HG02981 (cell line): ENCODE measurements around the gene LDB2.

ENCODE experiments used
- ATAC-seq: cut with Tn5 transposase; IDR thresholded peaks from one replicate; pipeline ENCODE4 v1.9.1; 2021; ENCODE audit warnings: mild to moderate bottlenecking, moderate library complexity; ENCODE audit not compliant: unreplicated experiment

Gene LDB2

DNA sequence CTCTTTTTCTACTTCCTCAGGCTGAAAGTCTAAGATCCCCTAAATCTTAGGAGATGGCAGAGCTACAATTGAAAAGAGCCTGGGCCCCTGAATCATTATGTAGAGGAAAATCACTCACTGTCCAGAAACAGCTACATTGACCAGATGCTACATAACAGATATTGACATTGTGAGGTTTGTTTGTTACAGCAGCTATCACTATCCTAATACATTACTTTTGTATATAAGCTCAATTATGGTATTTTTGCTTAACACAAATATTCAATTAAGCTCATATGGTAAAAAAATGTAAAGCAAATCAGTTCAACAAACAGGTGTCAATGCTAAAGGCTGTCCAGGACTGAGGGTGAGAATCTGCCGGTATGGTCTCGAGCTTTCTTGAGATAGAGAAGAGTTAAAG, 89.4 kb downstream of the LDB2 start:
- ATAC-seq: no peak

DNA sequence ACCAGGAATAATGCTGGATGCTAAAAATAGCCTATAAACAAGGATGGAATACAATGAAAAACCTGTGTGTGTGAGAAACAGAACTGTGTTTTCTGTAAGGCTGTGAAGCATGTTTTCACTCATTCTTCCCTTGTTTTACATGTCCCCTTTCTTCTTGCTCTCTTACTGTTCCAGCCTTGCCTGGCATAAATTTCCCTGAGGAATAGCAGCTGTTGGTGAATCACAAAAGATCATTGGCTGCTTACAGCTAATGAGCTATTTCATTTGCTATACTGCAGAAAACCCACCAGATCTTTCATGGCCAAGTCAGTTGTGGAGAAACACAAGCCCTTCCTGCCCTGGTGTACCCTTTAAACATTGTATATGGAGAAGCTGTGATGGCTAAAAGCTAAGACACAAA, 91.1 kb downstream of the LDB2 start:
- no peak for ATAC-seq

DNA sequence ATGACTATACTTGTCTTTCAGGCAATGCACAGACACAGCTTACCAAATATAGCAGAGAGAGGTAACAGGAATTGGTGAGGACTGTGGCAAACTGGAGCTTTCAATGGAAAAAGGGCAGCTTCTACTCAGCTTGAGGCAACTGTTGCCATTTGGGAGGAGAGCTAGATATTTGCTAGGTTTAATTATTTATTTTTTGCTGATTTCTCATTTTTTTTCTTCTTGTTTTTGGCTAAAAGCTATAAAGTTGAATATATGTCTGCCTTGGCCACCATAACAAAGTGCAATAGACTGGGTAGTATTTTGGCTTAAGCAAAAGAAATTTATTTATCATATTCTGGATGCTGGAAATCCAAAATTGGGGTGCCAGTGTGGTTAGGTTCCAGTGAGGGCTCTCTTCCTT, 93.9 kb downstream of the LDB2 start:
- ATAC-seq: no peak

DNA sequence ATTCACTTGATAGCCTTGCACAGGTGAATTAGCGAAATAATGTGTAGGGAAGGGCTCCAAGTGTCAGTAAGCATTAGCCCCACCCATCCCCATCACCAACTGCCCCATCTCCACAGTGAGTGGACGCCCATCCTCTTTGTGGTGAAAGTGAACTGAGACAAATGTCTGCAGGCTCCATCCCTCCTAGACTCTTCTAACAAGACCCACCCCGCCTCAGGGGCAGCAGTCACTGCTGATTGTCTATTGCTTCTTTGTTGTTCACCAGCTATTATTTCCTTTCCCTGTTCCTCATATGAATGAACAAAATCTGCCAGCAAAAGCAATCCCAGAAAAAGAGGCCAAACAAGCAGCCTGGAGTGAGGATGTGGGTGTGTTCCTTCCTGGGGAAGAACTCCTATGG, 96.4 kb downstream of the LDB2 start:
- ATAC-seq: no peak

DNA sequence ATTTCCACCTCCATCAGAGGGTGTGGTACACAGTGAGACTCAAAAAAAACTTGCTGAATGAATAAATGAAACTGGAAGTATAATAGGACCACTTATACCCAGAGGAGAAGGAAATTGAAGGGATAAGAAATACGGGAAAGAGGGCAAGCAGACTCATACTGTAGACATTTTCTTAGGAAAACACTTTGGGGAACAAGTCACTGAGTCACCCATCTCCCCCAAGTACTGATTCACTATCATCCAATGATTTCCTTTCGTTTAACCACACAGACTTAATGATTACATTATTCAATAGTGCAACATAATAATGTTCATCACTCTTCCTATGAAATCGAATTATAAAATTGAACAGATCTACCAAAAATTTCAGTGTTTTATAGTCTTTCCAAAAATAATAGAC, 97.1 kb downstream of the LDB2 start:
- ATAC-seq: no peak

DNA sequence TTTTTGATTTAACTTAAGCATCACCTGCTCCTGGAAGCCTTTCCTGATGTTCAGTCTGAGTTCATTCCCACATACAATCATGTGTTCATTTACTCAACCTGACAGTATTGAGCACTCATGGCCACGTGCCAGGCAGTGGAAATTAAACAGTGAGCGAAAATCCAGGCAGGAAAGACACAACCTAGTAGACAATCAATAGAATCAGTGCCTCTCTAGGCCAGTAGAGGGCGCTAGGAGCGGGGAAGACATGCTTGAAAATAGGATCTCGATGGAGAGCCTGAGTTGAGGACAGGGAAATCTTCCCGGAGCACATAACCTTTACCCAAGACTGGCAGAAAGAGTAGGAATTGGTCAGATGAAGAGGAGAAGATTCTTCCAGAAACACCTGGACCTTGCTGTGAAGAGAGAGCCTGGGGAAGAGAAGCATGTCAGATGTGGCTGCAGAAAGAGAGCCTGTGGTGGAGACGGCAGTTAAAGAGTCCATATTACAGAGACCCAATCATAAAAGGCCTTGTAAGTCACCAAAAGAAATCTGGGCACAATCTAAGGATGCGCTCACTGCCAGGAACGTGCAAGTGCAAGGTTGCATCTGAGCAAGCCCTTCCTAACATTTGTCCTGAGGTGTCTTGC, 103.5 kb downstream of the LDB2 start:
- ATAC-seq: no peak

DNA sequence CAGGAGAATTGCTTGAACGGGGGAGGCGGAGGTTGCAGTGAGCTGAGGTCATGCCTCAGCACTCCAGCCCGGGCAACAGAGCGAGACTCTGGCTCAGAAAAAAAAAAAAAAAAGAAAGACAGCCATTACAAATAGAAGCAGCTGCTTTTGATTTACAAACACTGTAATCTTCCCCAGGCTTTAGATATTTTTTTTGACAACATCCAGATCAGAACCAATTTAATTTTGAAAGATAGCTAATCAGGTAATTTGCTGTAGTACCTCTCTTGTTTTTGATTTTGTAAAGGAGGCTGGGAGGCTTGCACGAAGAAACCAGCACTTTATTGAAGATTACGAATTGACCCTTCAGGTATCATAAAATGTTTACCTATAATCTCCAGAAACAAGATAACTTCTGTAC, 107.0 kb downstream of the LDB2 start:
- ATAC-seq: no peak

DNA sequence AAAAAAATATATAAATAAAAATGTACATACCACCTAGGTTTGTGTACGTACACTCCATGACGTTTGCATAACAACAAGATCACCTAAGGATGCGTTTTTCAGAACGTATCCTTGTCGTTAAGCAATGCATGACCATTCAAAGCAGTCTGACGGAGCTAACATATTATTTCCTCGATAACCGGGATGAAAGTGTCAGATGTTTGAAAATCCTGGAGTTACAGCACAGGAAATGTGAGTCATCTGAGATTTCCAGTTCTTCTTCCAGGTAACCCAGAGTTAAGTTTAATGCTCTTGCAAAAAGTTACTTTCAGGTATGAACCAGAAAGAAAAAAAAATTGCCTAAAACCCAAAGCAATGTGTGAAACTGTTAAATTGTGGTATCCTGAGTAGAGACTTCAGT, 107.9 kb downstream of the LDB2 start:
- no peak for ATAC-seq

DNA sequence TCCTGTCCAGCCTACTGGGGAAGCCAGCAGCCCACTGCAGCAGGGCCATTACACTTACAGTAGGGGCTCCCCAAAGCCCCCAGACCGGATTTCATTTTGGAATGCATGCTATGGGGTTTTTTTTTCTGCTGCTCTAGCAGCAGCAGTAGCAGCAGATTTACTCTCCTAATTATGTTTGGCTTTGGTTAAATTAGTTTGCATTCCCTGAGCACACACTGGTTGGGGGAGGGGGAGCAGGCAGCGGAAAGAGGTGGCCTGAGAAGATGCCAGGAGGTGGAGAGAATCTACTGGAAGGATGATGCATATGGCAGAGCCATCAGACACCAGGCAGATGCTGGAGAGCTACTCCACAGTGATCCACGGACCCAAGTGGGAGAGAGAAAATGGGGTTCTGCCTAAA, 109.6 kb downstream of the LDB2 start:
- ATAC-seq: no peak

DNA sequence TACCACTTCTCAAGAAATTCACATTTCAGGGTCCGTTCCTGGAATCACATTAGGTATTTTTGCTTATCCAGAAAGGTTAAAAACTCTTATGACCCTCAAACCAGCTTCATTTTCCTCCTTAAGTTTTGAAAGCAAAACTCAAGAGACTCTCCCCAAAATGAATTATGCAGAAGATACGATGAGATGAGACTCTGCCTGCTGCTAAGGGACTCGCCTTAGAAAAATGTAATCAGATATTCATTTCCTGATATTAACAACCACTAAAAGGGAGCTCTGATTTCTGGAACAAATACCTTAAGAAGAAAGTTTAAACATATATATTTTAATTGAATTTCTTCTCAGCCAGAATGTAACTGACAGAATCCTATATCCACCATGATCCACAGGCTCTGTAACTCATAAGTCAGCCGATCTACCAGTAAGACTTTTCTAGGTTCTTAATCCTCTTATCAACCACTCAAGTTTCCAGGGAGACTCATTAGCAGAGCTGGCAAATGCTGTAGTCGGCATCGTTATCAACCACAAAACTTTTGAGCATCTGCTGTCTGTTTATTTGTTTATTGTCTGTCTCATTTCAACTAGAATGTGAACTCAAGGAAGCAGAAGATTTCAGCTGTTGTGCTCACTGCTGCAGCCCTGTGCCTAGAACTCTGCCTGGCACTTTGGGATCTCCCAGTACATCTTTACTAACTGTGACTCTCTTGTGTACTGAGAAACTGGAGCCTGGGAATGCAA, 112.5 kb downstream of the LDB2 start:
- no peak for ATAC-seq

DNA sequence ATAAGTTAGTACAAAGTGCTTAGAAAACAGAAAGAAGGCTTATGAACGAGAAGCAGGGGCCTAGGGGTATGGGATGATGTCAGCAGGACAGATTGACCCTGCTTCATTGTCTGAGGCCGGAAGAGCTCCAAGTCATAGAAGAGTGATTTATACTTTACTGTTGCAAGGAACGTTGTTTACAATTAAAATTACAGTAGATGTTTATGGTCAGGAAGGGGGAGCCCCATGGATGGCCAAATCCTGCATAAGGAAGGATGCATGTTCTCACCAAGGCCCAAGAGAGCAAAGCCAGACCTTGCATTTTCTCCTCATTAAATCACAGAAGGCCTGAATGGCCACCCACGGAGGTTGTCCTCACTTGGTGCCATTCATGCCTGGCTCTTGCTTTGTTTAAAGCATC, 115.3 kb downstream of the LDB2 start:
- ATAC-seq: no peak

DNA sequence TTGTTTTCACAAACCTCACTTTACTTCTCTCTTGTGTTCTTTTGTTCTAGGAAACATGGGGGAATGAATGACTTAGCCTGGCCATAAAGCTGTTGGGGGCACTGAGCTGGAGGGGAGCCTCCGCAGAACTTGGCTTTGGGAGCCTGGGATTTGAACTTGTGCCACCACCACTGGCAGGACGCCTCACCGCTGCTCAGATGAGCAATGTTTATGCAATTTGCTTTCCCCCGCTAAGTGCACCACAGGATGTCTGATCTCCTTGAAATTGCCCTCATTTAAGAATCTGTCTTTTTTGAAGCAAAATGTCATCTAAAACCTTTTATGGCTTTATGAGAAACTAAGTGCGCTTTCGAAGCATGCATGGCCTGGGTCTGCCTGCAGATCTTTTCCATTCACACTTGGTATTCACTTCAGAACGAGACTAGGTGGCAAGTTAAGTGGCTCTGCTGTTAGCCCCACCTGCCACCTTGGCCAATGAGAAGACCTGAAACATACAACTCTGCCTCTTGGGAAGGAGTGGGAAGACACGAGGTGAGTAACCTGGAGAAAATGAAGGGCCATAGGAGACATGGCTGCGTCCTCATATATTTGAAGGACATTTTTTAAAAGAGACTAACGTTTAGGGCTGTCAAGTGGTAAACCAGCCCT, 119.3 kb downstream of the LDB2 start:
- ATAC-seq: no peak

DNA sequence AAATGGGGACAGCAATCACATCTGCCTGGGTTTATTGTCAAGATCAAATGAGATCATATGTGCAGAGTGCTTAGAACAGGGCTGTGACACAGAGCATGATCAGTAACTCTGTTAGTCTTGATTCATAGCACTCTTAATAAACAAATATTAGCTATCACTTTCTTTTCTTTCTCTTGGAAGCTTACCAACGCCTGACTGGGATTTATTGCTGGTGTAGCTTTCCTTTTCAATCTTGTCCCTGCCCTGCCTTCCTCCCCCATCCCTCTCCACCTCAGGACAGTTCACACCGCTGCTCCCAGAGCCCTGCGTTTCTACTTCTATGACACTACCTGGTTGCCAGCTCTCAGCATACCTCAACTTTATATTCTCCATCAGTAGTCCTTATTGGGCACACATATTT, 120.7 kb downstream of the LDB2 start:
- ATAC-seq: no peak

DNA sequence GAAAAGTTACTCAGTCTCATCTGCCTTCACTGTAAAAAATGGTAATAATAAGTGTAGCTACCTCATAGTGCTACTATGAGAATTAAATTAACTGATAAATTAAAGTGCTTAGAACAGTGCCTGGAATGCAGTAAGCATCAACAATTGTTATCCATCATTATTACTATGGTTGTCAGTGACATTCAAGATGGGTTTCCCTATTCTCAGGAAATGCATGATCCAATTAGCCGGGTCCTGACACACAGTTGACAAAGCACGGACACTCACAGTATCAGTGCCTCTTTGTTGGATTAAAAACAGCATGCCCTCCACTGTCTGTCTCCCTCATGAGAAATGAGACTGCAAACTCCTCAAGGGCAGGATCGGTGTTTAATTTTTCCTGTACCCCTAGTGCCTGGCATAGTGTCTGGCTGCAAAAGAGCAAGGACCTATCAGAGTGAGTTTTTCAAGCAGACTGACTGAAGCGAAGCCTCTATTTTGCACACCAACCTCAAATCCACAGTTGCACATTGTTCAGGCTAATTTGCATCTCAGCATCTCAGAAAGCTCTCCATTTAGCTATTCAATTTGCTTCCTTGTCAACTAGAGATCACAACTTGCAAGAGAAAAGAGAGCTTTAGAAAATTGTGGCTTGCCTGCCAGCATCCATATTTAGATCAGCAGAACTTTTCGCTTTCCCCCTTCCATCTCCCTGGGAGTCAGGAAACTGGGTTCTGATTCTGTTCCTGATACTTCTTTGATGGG, 122.9 kb downstream of the LDB2 start:
- ATAC-seq: no peak

DNA sequence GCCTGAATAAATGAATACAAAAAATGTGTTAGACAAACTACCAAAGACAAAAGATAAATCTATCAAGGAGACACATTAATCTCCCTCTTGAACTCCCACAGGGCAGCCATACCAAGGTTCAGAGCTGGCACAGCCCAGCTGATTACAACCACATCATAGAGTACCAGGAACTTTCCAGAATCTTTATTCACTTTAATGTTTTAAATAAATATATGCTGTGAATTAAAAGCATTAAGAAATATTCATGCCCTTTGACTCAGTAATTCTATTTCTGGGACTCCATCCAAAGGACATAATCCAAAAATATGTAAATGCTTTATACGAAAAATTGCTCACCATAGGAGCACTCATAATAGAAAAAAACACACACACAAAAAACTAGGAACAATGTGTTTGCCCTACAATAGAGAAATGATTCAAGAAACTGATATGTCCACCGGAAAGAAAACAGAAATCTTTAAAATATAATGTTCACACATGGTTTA, 126.0 kb downstream of the LDB2 start:
- no peak for ATAC-seq

DNA sequence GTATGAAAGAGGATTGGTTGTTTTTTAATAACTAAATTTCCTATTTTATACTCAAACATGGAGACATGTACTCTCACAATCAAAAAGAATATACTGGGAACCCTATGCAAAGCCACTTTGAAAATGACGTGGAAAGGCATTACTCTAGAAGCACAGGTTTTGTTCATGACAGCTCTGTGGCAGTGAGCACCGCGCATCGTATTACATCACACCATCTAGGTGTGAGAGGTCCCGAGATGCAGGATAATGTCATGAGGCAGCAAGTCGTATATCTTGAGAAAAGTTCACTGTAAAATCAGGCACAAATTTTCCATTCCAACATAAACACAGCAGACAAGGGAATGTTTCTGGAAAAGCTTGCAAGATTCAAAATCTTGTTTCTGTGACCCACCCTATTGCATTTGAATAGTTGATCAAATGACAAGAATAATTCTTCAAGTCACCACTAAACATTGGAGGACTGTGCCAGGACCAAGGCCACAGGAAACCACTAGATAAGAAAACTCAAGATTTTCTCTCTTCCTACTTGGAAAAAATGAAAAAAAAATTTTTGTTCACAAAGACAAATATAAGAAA, 127.6 kb downstream of the LDB2 start:
- no peak for ATAC-seq

DNA sequence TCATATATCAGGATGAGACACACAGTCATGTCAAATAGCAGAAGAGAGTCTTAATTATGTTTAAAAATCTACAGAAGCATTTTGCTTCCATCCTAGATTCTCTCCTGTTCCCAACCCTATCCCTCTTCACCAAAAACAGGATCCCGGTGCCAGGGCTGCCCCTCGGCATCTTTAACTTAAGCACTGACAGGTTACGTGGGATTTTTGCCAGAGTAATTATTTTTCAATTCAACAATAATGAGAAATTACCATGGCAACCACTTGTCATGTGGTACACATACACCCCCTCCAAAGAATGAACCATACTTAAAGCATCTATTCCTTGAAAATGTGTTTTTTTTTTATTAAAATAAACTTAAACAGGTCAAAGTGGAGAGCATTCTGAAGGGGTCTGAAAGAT, 130.6 kb downstream of the LDB2 start:
- ATAC-seq: no peak

DNA sequence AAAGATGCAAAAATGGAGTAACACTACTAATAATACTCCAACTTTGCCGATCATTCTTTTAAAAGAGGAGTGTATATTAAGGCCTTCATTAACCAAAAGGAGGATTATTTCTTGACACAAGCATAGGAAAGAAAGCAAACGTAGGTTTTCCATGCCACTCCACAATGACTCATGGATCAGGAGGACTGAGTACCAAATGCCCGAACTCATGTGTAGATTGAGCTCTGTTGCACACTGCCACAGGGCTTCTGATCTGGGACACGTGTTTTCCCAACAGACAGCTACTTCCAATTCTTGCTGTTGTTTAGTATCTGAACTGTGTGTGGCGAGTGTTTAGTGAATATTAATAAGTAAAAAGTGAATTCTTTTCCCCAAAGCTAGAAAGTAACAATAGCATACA, 131.2 kb downstream of the LDB2 start:
- no peak for ATAC-seq

DNA sequence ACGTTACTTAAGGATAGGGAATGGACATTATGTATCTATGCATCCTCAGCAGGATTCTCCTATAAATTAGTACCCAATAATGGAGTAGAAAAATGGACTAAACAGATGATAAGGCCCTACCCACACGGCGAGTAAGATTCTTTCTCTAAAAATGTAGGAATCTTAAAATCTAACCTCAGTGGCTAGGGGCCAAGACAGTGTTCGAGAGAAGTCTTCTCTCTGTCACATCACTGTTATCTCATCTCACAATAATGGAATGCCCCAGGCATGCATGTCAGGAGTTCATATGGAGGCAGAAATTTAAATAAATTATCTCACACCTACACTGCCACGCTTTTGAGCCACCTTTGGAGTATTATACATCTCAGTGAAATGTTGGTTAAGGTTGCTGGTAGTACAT, 132.9 kb downstream of the LDB2 start:
- no peak for ATAC-seq

DNA sequence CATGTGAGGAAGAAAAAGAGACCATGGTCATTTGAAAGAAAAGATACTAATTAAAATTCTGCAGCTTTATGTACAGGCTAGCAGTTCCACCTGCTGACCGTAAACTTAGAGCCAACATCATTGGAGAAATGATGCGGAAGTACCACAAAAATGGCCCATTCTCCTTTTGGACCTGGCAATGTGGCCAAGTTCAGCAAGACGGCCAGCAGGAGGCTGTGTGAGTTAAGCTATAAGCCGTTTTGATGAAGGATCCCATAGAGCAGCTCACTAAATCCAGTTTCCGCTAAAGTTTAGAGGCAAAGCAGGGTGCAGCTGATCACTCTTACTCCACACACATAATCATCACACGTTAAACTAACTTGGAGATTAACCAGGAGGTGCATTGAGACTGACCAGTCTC, 133.8 kb downstream of the LDB2 start:
- no peak for ATAC-seq

DNA sequence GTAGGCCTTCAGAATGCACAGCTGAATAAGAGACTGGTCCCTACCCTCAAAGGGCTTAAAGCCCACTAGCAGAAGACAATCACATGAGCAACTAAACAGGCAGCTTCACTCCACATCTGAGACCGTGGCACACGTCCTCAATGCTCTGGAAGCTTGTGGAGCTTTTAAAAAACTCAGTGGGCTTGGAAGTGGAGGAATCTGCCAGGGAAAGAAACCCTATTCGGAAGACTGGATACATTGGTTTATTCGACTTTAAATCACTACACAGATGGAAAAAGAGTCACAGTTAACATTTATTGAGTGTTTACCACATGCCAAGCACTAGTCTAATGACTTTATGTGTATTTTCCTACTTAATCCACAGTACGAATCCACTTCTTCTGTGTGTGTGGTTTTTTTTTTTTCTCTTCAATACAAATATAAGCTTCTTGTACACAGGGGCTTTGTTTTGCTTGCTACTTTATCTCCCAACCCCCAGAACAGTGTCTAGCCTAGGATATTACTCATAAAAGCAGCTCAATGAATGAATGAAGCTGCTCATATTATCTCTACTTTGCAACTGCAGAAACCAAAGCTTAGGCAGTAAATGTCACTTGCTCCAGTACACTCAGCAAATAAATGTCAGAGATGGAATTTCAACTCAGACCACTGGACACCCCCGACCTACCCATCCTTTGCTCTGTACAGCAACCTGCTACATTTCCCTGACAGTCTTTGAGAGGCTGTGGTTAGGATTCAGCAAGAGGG, 137.7 kb downstream of the LDB2 start:
- no peak for ATAC-seq
